Activated CD8-positive, alpha-beta T cell treated with anti-CD3 and anti-CD28 coated beads, Interleukin-2, amount 10 ng/mL, durations not matched to agents 7 days and 5 days (primary cell): ENCODE results near the gene BRD4. TPM values are rescaled to one million over a fixed set of nuclear protein-coding genes. Genes with fewer than 3 reads are reported as not detected.
"Not testable (repeated sequence)": the region's sequence is repeated elsewhere in the genome, so short reads cannot be mapped to it uniquely, and the experiment has no call there.

Experiments used
- ATAC-seq: fragments of 150-1000 bp; cut with Tn5 transposase; one replicate; pipeline ENCODE4 v1.10.0; 2021; ENCODE audit warnings: moderate library complexity
- CTCF ChIA-PET: fragments of 350-600 bp; sonication (Branson Sonifier 250); formaldehyde crosslinking; loops from one replicate; lab custom pipeline; 2021; ENCODE audit warnings: antibody characterized with exemption; lab: Charles Lee
- POLR2A ChIA-PET: fragments of 350-600 bp; sonication (Branson Sonifier 250); formaldehyde crosslinking; loops from one replicate; lab custom pipeline; 2021; ENCODE audit warnings: antibody characterized with exemption; lab: Charles Lee
- DNase-seq: peaks from one replicate; pipeline ENCODE4 v3.0.0-alpha.2; 2020
- H3K27ac Mint-ChIP-seq: one replicate; pipeline ENCODE4 v1.8.0; 2021; ENCODE audit warnings: mild to moderate bottlenecking, mixed read lengths
- H3K27me3 Mint-ChIP-seq: one replicate; pipeline ENCODE4 v1.8.0; 2021; ENCODE audit warnings: low read depth, mixed read lengths
- H3K36me3 Mint-ChIP-seq: one replicate; pipeline ENCODE4 v1.8.0; 2021; ENCODE audit warnings: low read depth, mixed read lengths
- H3K4me1 Mint-ChIP-seq: one replicate; pipeline ENCODE4 v1.8.0; 2021; ENCODE audit warnings: low read depth, mixed read lengths
- H3K4me3 Mint-ChIP-seq: one replicate; pipeline ENCODE4 v1.8.0; 2021; ENCODE audit warnings: mild to moderate bottlenecking, mixed read lengths
- H3K9me3 Mint-ChIP-seq: one replicate; pipeline ENCODE4 v1.8.0; 2022; ENCODE audit warnings: mixed read lengths; ENCODE audit not compliant: insufficient read depth
- total RNA-seq, 2 experiments: library from RNA; stranded (reverse); gene quantifications; one replicate each; pipeline ENCODE4 v1.2.3, GENCODE V29; 2021

Gene BRD4
- total RNA-seq, 2 experiments from 2014 or later: 102 to 108 TPM

DNA sequence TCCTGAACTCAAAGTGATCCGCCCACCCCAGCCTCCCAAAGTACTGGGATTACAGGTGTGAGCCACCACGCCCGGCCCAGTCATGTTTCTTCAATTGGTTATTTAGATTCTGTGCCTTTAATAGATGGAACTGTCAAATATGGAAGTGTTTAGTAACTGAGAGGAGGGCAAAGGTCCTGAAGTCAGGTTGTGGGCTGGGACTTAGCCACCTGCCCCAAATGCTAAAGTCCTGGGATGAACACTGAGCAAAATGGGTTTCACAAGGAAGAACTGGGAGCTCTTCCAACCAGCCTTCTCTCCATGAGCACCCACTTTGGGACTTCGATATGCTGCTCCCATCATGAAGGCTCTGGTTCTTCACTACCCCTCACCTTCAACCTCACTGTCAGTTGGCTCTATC, 25.6 kb upstream of the BRD4 start:
- Mint-ChIP-seq H3K27me3 (no peaks in the 10 kb centered on the region), H3K9me3 (no peaks in the 10 kb centered on the region), H3K36me3 (peaks cover 69% of the 10 kb centered on the region), H3K4me3 (no peak overlapping the region), H3K27ac (no peak overlapping the region), H3K4me1 (peaks cover 5% of the 10 kb centered on the region)
- POLR2A ChIA-PET: interaction anchor here (0.6 to 2.3 kb wide), 3 partner anchors 21 to 199 kb away, joined by 3 to 8 read pairs (median 5); no protein-coding TSS in a partner anchor
- no peak for DNase-seq
- no peak for ATAC-seq
- CTCF ChIA-PET: interaction anchor here (1.4 kb wide), 1 partner anchor 208 kb away, joined by 3 read pairs; no protein-coding TSS in a partner anchor

DNA sequence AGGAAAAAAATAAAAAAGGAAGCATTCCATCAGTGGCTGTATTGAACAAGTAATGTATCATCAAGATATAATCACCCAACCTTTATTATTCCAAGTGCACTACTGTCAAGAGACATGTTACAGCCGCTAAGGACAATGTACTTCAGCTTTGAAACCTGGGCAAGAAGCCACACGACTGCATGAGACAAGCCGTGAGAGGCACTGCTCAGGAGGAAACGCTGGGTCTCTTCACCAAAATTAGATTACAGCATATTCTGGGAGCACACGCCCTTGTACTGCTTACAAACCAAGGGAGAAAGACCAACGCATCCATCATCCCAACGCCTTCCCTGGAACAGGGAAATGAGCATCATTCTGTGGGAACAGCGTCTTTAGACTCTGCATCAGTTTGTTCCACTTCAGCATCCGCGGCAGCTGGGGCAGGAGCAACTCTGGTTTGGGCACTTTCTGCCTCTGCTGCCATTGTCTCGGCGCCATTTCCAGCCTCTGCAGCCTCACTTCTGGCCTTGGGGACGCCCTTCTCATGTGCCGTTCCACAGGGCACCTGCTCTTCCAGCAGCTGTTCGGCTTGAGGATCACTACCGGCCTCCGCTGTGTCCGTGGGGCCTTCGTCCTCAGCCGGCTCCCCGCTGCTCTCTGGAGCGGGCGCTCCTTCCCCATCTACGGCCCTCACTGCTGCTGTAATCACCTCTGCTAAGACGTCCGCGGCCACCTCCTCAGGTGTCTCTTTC, 22.4 kb upstream of the BRD4 start:
- CTCF ChIA-PET: no interaction called here
- Mint-ChIP-seq H3K27ac (no peak overlapping the region), H3K27me3 (no peaks in the 10 kb centered on the region), H3K4me3 (no peak overlapping the region), H3K9me3 (no peaks in the 10 kb centered on the region), H3K36me3 (peaks cover 50% of the 10 kb centered on the region), H3K4me1 (no peaks in the 10 kb centered on the region)
- POLR2A ChIA-PET: no interaction called here
- DNase-seq (no peak), ATAC-seq (no peak)

DNA sequence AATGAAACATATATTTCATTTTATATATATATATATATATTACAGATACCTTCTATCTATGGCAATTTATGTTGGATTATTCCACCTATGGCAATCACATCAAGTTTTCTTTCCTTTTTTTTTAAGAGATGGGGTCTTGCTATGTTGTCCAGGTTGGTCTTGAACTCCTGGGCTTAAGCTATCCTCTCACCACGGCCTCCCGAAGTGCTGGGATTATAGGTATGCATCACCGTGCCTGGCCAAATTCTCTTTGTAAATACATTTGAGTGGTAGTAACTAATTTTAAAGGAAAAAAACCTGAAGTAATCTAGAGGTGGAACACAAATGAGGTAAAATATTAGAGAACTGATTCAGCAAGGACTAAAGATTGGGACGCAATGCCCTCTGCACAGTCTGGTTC, 21.6 kb upstream of the BRD4 start:
- DNase-seq: no peak
- no peak overlapping the region for H3K27ac Mint-ChIP-seq
- no peaks in the 10 kb centered on the region for H3K9me3 Mint-ChIP-seq
- ChIA-PET CTCF (no interaction called here), POLR2A (no interaction called here)
- H3K36me3 Mint-ChIP-seq: peaks cover 44% of the 10 kb centered on the region
- H3K4me3 Mint-ChIP-seq: no peak overlapping the region
- H3K27me3 Mint-ChIP-seq: no peaks in the 10 kb centered on the region
- no peaks in the 10 kb centered on the region for H3K4me1 Mint-ChIP-seq
- ATAC-seq: no peak

DNA sequence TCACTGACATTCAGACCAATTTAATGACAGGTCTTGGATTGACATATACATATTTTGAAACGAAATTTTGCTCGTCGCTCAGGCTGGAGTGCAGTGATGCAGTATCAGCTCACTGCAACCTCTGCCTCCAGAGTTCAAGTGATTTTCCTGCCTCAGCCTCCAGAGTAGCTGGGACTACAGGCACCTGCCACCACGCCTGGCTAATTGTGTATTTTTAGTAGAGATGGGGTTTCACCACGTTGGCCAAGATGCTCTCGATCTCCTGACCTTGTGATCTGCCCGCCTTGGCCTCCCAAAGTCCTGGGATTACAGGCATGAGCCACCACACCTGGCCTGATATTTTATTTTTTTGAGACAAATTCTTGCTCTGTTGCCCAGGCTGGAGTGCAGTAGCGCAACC, 20.2 kb upstream of the BRD4 start:
- H3K27ac Mint-ChIP-seq, DNase-seq, H3K4me3 Mint-ChIP-seq, POLR2A ChIA-PET, H3K27me3 Mint-ChIP-seq, H3K4me1 Mint-ChIP-seq, ATAC-seq, H3K9me3 Mint-ChIP-seq: not testable (repeated sequence)
- peaks cover 31% of the 10 kb centered on the region for H3K36me3 Mint-ChIP-seq
- CTCF ChIA-PET: interaction anchor here (1.2 kb wide), 1 partner anchor 15 kb away, joined by 3 read pairs; no protein-coding TSS in a partner anchor

DNA sequence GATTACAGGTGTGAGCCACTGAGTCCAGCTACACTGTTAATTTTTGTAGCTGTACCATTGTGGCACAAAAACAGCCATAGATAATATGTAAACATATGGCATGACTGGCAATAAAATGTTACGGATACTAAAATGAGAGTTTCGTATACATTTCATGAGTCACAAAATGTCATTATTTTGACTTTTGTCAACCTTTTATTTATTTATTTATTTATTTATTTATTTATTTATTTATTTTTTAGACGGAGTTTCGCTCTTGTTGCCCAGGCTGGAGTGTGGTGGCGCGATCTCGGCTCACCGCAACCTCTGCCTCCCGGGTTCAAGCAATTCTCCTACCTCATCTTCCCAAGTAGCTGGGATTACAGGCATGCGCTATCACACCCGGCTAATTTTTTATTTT, 9.0 kb upstream of the BRD4 start:
- DNase-seq, CTCF ChIA-PET, H3K27ac Mint-ChIP-seq, ATAC-seq, H3K9me3 Mint-ChIP-seq, H3K27me3 Mint-ChIP-seq, H3K4me1 Mint-ChIP-seq, H3K4me3 Mint-ChIP-seq, POLR2A ChIA-PET: not testable (repeated sequence)
- H3K36me3 Mint-ChIP-seq: peaks cover 10% of the 10 kb centered on the region

DNA sequence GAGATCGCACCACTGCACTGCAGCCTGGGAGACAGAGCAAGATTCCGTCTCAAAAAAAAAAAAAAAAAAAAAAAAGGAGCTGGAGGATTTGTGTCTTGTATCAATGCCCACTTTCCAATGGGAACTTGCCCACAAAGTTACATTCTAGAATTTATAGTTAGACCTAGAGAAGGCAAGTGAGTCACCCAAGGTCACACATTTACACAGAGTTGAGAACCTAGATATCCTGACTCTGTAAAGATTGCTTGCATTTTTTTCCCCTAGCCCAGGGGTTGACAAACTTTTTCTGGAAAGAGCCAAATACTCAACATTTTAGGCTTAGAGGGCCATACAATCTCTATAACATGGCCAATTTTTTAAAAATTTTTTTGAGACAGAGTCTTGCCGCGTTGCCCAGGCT, 7.7 kb upstream of the BRD4 start:
- no peak for ATAC-seq
- ChIA-PET CTCF (no interaction called here), POLR2A (no interaction called here)
- H3K36me3 Mint-ChIP-seq: peaks cover 4% of the 10 kb centered on the region
- no peak for DNase-seq
- no peak overlapping the region for H3K27ac Mint-ChIP-seq
- H3K4me1 Mint-ChIP-seq: no peaks in the 10 kb centered on the region
- no peaks in the 10 kb centered on the region for H3K9me3 Mint-ChIP-seq
- no peak overlapping the region for H3K4me3 Mint-ChIP-seq
- no peaks in the 10 kb centered on the region for H3K27me3 Mint-ChIP-seq

DNA sequence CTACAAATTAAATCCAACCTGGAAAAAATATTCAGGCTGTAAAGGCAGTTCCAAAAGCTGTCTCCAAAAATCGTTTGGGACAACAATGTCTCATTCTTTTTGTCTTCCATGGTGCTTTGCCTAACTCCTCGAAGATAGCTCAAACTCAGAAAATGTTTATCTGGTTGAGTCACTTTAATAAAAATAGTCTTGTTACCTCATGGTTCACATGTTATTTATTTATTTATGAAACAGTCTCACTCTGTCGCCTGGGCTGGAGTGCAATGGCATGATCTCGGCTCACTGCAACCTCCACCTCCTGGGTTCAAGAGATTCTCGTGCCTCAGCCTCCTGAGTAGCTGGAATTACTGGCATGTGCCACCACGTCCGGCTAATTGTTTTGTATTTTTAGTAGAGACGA, 4.9 kb upstream of the BRD4 start:
- Mint-ChIP-seq H3K36me3 (peaks cover 1% of the 10 kb centered on the region), H3K4me3 (no peak overlapping the region), H3K4me1 (peaks cover 9% of the 10 kb centered on the region), H3K27ac (no peak overlapping the region), H3K9me3 (no peaks in the 10 kb centered on the region), H3K27me3 (no peaks in the 10 kb centered on the region)
- ChIA-PET POLR2A (interaction anchor here (1.4 kb wide), 1 partner anchor 42 kb away, joined by 5 read pairs; the partner anchor contains the start of gene AKAP8), CTCF (interaction anchor here (1.4 kb wide), 1 partner anchor 15 kb away, joined by 3 read pairs; no protein-coding TSS in a partner anchor)
- no peak for ATAC-seq
- no peak for DNase-seq

DNA sequence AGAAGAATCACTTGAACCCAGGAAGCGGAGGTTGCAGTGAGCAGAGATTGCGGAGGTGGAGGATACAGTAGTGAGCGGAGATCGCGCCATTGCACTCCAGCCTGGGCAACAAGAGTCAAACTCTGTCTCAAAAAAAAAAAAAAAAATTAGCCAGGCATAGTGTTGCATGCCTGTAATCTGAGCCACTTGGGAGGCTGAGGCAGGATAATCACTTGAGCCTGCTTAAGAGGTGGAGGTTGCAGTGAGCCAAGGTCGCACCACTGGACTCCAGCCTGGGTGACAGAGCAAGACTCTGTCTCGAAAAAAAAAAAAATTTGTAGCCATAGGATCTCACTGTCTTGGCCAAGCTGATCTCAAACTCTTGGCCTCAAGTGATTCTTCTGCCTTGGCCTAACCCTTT, 3.7 kb upstream of the BRD4 start:
- DNase-seq, POLR2A ChIA-PET, H3K36me3 Mint-ChIP-seq, H3K9me3 Mint-ChIP-seq, CTCF ChIA-PET, H3K4me3 Mint-ChIP-seq, H3K27me3 Mint-ChIP-seq, ATAC-seq, H3K27ac Mint-ChIP-seq: not testable (repeated sequence)
- H3K4me1 Mint-ChIP-seq: peaks cover 10% of the 10 kb centered on the region

DNA sequence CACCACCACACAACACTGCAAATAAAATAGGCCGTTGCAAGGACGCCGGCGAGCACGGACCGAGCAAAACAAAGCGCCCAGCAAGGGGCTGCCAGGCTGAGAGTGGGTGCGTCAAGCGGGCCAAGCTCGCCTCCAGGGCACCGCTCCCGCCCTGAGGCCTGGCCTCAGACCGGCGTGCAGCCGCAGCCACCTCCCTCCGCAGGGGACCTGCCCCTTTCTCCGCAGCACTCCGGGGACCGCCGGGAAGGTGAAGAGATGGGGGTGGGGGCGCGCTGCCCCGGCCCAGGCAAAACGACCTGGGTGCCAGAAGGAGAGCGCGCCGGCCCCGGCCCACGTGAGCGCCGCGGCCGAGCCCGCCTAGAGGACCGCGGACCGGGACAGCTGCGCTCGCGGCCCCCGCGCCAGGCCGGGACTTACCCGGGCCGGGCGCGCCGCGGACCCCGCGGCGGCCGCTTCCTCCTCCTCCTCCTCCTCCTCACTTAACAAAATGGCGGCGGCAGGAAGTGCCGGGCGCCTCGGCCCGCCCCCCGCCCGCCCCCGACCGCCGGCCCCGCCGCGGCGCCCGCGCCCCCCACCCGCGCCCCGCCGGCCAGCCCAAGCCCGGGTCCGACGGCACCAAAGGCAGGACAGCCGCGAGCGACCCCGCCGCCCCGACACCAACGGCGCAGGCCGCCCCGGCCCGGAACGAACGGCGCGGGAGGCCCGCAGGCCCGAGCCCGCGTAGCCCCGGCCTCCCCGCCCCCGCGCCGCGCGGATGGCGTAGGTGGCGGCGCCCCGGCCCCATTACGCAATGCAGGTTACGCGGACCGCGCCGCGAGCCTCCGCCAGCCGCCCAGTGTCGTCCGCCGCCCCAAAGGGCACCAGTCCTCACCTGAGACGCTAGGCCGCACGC, 674 bp downstream of the BRD4 start:
- CTCF ChIA-PET: interaction anchor here (1.2 to 1.3 kb wide), 2 partner anchors 47 to 88 kb away, joined by 4 to 5 read pairs; partner anchors contain the start of gene AKAP8L
- Mint-ChIP-seq H3K27me3 (no peaks in the 10 kb centered on the region), H3K9me3 (no peaks in the 10 kb centered on the region), H3K27ac (peak overlapping the region; percentile 94), H3K4me3 (peak overlapping the region; percentile 94), H3K4me1 (peaks cover 46% of the 10 kb centered on the region), H3K36me3 (peaks cover 19% of the 10 kb centered on the region)
- POLR2A ChIA-PET: interaction anchor here (0.9 to 2.1 kb wide), 3 partner anchors 19 to 183 kb away, joined by 3 to 8 read pairs (median 8); no protein-coding TSS in a partner anchor
- peak; percentile 69 for ATAC-seq
- peak; percentile 69 for DNase-seq

DNA sequence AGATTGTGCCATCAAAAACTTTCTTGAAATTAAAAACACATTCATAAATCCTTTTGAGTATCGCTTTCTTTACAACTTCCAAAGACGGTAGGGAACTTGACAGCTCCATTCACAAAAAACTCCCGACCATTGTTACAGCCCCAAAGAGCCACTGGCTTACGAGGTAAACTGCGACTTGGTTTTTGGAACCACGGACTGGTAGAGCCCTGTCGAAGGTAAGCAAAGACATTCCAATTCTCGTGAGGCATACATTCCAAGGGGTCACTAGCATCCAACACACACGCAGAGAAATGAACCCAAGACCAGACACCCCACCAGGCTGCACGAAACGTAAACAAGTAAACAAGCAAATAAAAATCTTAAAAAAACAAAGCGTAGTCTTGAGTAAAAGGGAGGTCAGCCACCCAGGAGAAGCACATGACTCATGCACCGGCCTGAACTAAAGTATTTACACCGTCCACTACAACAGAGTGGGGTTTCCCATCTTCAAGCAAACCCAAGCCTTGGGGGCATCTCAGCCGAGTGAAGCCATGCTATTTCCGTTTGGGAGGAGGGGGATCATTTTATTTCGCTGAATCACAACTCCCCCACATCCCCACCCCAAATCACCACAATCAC, 1.4 kb downstream of the BRD4 start:
- H3K4me3 Mint-ChIP-seq: peak overlapping the region; percentile 94
- peaks cover 21% of the 10 kb centered on the region for H3K36me3 Mint-ChIP-seq
- no peaks in the 10 kb centered on the region for H3K9me3 Mint-ChIP-seq
- H3K27ac Mint-ChIP-seq: peak overlapping the region; percentile 94
- no peaks in the 10 kb centered on the region for H3K27me3 Mint-ChIP-seq
- peaks cover 49% of the 10 kb centered on the region for H3K4me1 Mint-ChIP-seq
- no peak for DNase-seq
- ChIA-PET CTCF (no interaction called here), POLR2A (interaction anchor here (0.6 kb wide), 1 partner anchor 88 kb away, joined by 3 read pairs; the partner anchor contains the start of gene AKAP8L)
- no peak for ATAC-seq

DNA sequence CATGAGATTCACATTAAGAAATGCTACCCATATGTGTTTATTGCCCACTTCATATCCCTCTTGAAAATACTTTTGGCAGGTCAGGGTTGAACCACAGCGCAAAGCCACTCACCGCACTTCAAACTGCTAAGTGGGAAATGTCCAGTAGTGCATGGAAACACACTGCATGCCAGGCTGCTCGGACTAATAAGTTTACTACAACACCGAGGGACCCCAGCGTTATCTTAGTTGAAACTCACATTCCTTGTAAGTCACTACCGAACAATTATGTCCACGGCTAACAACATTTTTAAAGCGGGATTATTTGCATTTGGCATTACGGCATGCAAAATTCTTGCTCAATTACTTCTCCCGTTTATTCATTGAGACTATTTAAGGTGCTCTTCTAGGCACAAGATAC, 4.0 kb downstream of the BRD4 start:
- ChIA-PET POLR2A (no interaction called here), CTCF (no interaction called here)
- Mint-ChIP-seq H3K36me3 (peaks cover 23% of the 10 kb centered on the region), H3K27me3 (no peaks in the 10 kb centered on the region), H3K27ac (no peak overlapping the region), H3K4me3 (no peak overlapping the region), H3K4me1 (peaks cover 67% of the 10 kb centered on the region), H3K9me3 (no peaks in the 10 kb centered on the region)
- ATAC-seq (no peak), DNase-seq (no peak)
